Panc1 (cell line): ENCODE results near the gene DLGAP1. TPM values are rescaled to one million over a fixed set of nuclear protein-coding genes. Genes with fewer than 3 reads are reported as not detected.

Source experiments
- ATAC-seq: fragments of 200-7000 bp; cut with Tn5 transposase; 2 replicates; pipeline ENCODE4 v1.9.1; 2020; ENCODE audit warnings: mild to moderate bottlenecking, moderate library complexity
- BruUV-seq: library from RNA; stranded (reverse); fragments of 400-500 nt; replicated peaks from 2 replicates; lab custom pipeline; 2021; lab: Mats Ljungman, UMichigan
- CTCF ChIA-PET: fragments of 300-600 bp; sonication (Branson Sonifier 250); formaldehyde crosslinking; loops from one replicate; lab custom pipeline; 2022; ENCODE audit warnings: antibody characterized with exemption; lab: Charles Lee
- POLR2A ChIA-PET: fragments of 300-600 bp; sonication (Branson Sonifier 250); formaldehyde crosslinking; loops from one replicate; lab custom pipeline; 2022; ENCODE audit warnings: antibody characterized with exemption; lab: Charles Lee
- DNase-seq: peaks from one replicate; pipeline ENCODE4 v3.0.0-alpha.2; 2010; ENCODE audit warnings: low read depth, low spot score
- H3K27ac ChIP-seq: 2 replicates; pipeline ENCODE4 v1.5.1; 2011; ENCODE audit warnings: mild to moderate bottlenecking, low read length, inconsistent platforms
- H3K27me3 ChIP-seq: fragments of 200-500 bp; sonication (Bioruptor generic); 2 replicates; pipeline ENCODE4 v1.6.0; 2014; ENCODE audit warnings: low read length, inconsistent platforms; ENCODE audit not compliant: control insufficient read depth, insufficient read depth
- H3K36me3 ChIP-seq: fragments of 200-500 bp; sonication (Bioruptor generic); 2 replicates; pipeline ENCODE4 v1.5.1; 2014; ENCODE audit warnings: inconsistent platforms, mild to moderate bottlenecking, low read length, moderate library complexity; ENCODE audit not compliant: control insufficient read depth, insufficient read depth
- H3K4me1 ChIP-seq: 2 replicates; pipeline ENCODE4 v1.5.1; 2011; ENCODE audit warnings: inconsistent platforms, mild to moderate bottlenecking, low read length, moderate library complexity; ENCODE audit not compliant: control insufficient read depth, insufficient read depth
- H3K4me3 ChIP-seq, 2 experiments: 2 replicates each; pipeline ENCODE4 v1.5.1; 2011 to 2012; ENCODE audit warnings: low read depth in 2 of 2, low read length in 2 of 2, mild to moderate bottlenecking in 2 of 2, inconsistent platforms in 1 of 2, moderate library complexity in 1 of 2
- H3K9me3 ChIP-seq: fragments of 200-500 bp; sonication (Bioruptor generic); 2 replicates; pipeline ENCODE4 v1.5.1; 2014; ENCODE audit warnings: low read depth, mild to moderate bottlenecking, inconsistent platforms, low read length, moderate library complexity; ENCODE audit not compliant: control insufficient read depth, insufficient read depth
- POLR2AphosphoS5 ChIP-seq: IDR thresholded peaks from 2 replicates; pipeline ENCODE4 v1.6.1; 2012; ENCODE audit warnings: mild to moderate bottlenecking, low read depth, low read length, moderate library complexity
- SIN3A ChIP-seq: IDR thresholded peaks from 2 replicates; pipeline ENCODE4 v1.6.1; 2012; ENCODE audit warnings: low read depth, mild to moderate bottlenecking, low read length, moderate library complexity, borderline replicate concordance; ENCODE audit not compliant: insufficient read depth
- TCF7L2 ChIP-seq: IDR thresholded peaks from 2 replicates; pipeline ENCODE4 v1.6.1; 2011; ENCODE audit warnings: mild to moderate bottlenecking, low read depth, low read length, inconsistent platforms
- in situ Hi-C: cut with HindIII; loops from 2 replicates; pipeline ENCODE4 v1.10.0; 2016; ENCODE audit warnings: low sequenced_read_pairs, low pct_unique_long_range_greater_than_20kb
- intact Hi-C: fragments of 100-400 bp; cut with micrococcal nuclease; formaldehyde crosslinking; loops from one replicate; pipeline ENCODE4 v1.10.0; 2022; ENCODE audit not compliant: unreplicated experiment
- total RNA-seq: library from RNA; stranded (reverse); gene quantifications from one replicate; pipeline ENCODE4 v1.2.1, GENCODE V29; 2021; ENCODE audit not compliant: unreplicated experiment
- TF ChIP-seq, protein P1 (sequence below): fragments of 450-650 bp; IDR thresholded peaks from 2 replicates; pipeline ENCODE4 v1.5.1; 2017; ENCODE audit warnings: mild to moderate bottlenecking
- TF ChIP-seq, protein P2 (sequence below), 2 experiments: IDR thresholded peaks; 2 replicates each; pipeline ENCODE4 v1.6.1; 2011 to 2012; ENCODE audit warnings: low read depth in 2 of 2, control low read depth in 1 of 2, low read length in 1 of 2, mild to moderate bottlenecking in 1 of 2, moderate library complexity in 1 of 2; ENCODE audit not compliant: insufficient read depth in 1 of 2

The DLGAP1 gene
- total RNA-seq, 1 experiment from 2014 or later, result 1.8 TPM

DNA sequence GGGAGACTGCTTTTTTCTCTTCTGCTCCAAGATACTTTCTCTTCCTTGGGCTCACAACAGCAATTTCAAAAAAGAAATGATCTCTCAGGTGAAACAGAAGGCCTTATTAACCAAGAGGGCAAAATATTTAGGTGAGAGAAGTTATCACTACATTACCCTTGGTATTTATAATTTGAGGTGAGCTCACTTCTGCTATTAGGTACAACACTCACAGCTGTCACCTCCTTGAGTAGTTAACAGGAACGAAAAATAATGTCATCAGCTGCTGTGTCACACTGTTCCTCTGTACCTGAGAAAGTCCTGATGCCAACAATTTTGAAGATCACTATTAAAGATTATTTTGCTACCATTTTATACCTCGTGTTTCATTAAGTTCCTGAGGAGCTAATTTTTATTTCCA is 205.0 kb downstream of the DLGAP1 start:
- DNase-seq, result no peak
- Histone ChIP-seq H3K4me3 (no peak overlapping the region), H3K27me3 (no peaks in the 10 kb centered on the region), H3K9me3 (no peaks in the 10 kb centered on the region), H3K36me3 (no peaks in the 10 kb centered on the region), H3K27ac (no peak overlapping the region), H3K4me1 (no peaks in the 10 kb centered on the region)
- TF ChIP-seq POLR2AphosphoS5, result no peak
- TF ChIP-seq SIN3A, result no peak
- no peak for TF ChIP-seq TCF7L2
- TF ChIP-seq, protein P1, sequence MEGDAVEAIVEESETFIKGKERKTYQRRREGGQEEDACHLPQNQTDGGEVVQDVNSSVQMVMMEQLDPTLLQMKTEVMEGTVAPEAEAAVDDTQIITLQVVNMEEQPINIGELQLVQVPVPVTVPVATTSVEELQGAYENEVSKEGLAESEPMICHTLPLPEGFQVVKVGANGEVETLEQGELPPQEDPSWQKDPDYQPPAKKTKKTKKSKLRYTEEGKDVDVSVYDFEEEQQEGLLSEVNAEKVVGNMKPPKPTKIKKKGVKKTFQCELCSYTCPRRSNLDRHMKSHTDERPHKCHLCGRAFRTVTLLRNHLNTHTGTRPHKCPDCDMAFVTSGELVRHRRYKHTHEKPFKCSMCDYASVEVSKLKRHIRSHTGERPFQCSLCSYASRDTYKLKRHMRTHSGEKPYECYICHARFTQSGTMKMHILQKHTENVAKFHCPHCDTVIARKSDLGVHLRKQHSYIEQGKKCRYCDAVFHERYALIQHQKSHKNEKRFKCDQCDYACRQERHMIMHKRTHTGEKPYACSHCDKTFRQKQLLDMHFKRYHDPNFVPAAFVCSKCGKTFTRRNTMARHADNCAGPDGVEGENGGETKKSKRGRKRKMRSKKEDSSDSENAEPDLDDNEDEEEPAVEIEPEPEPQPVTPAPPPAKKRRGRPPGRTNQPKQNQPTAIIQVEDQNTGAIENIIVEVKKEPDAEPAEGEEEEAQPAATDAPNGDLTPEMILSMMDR, result no peak
- TF ChIP-seq, protein P2, sequence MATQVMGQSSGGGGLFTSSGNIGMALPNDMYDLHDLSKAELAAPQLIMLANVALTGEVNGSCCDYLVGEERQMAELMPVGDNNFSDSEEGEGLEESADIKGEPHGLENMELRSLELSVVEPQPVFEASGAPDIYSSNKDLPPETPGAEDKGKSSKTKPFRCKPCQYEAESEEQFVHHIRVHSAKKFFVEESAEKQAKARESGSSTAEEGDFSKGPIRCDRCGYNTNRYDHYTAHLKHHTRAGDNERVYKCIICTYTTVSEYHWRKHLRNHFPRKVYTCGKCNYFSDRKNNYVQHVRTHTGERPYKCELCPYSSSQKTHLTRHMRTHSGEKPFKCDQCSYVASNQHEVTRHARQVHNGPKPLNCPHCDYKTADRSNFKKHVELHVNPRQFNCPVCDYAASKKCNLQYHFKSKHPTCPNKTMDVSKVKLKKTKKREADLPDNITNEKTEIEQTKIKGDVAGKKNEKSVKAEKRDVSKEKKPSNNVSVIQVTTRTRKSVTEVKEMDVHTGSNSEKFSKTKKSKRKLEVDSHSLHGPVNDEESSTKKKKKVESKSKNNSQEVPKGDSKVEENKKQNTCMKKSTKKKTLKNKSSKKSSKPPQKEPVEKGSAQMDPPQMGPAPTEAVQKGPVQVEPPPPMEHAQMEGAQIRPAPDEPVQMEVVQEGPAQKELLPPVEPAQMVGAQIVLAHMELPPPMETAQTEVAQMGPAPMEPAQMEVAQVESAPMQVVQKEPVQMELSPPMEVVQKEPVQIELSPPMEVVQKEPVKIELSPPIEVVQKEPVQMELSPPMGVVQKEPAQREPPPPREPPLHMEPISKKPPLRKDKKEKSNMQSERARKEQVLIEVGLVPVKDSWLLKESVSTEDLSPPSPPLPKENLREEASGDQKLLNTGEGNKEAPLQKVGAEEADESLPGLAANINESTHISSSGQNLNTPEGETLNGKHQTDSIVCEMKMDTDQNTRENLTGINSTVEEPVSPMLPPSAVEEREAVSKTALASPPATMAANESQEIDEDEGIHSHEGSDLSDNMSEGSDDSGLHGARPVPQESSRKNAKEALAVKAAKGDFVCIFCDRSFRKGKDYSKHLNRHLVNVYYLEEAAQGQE (IDR thresholded peaks at IDR 0.05; ENCODE audit: insufficient read depth in 1 of 2, low read depth in 2 of 2, low read length in 1 of 2), result no peak
- no TSS peak for BruUV-seq
- ChIA-PET POLR2A (no interaction called here), CTCF (no interaction called here)
- in situ Hi-C loops, result no loop called here
- intact Hi-C loops, result no loop called here
- ATAC-seq, result no peak

- intact Hi-C loops (no loop called here), in situ Hi-C loops (no loop called here)
- Histone ChIP-seq H3K9me3 (no peaks in the 10 kb centered on the region), H3K4me3 (no peak overlapping the region), H3K36me3 (no peaks in the 10 kb centered on the region), H3K27me3 (no peaks in the 10 kb centered on the region), H3K27ac (no peak overlapping the region), H3K4me1 (no peaks in the 10 kb centered on the region)
- BruUV-seq, result no TSS peak
- CTCF ChIA-PET, result no interaction called here
- TF ChIP-seq, protein P1, result no peak
- TF ChIP-seq TCF7L2 (no peak), POLR2AphosphoS5 (no peak), SIN3A (no peak)
- TF ChIP-seq, protein P2 (IDR thresholded peaks at IDR 0.05; ENCODE audit: insufficient read depth in 1 of 2, low read depth in 2 of 2, low read length in 1 of 2), result no peak
- ATAC-seq (no peak), DNase-seq (no peak)
- POLR2A ChIA-PET, result no interaction called here
Observed at GRCh38 chr18:4248686-4249085, 206.4 kb downstream of the DLGAP1 start.
